Uterus (tissue), 4 donors: ENCODE data around the gene TKFC. TPM values are rescaled to one million over a fixed set of nuclear protein-coding genes. Genes with fewer than 3 reads are reported as not detected.

Source experiments
- DNase-seq, 2 donors: peaks; one replicate each; pipeline ENCODE4 v3.0.0-alpha.2; 2019 to 2020
- H3K27ac ChIP-seq, 2 donors: fragments of 200-600 bp; sonication (generic); 1 replicate in 1 of 2; 2 replicates in 1 of 2; pipeline ENCODE4 v1.5.1; 2016 to 2018
- H3K27me3 ChIP-seq, 2 donors: fragments of 200-600 bp; sonication (generic); one replicate each; pipeline ENCODE4 v1.5.1; 2018 to 2019; ENCODE audit warnings: control low read depth in 1 of 2
- H3K36me3 ChIP-seq, 2 donors: fragments of 200-600 bp; sonication (generic); one replicate each; pipeline ENCODE4 v1.5.1; 2019; ENCODE audit warnings: control low read depth in 1 of 2
- H3K4me1 ChIP-seq, 2 donors: fragments of 200-600 bp; sonication (generic); one replicate each; pipeline ENCODE4 v1.5.1; 2018 to 2019; ENCODE audit warnings: control low read depth in 1 of 2
- H3K4me3 ChIP-seq, 2 donors: fragments of 200-600 bp; sonication (generic); 1 replicate in 1 of 2; 2 replicates in 1 of 2; pipeline ENCODE4 v1.5.1; 2018 to 2019; ENCODE audit warnings: mild to moderate bottlenecking in 1 of 2
- H3K9me3 ChIP-seq, 2 donors: fragments of 200-600 bp; sonication (generic); one replicate each; pipeline ENCODE4 v1.5.1; 2019; ENCODE audit warnings: control low read depth in 1 of 2
- POLR2A ChIP-seq, 2 donors: fragments of 450-650 bp; IDR thresholded peaks; one replicate each; pipeline ENCODE4 v1.6.1; 2016; ENCODE audit warnings: antibody characterized with exemption in 2 of 2, mild to moderate bottlenecking in 1 of 2, moderate library complexity in 1 of 2
- intact Hi-C: fragments of 100-400 bp; cut with DNase I; formaldehyde crosslinking; loops from one replicate; pipeline ENCODE4 v1.15.1; 2023; ENCODE audit warnings: low total_unique reads
- total RNA-seq, 4 donors: library from RNA; depleted of rRNA in 3 of 4; stranded (reverse); fragments of >200 nt in 3 of 4; gene quantifications; one replicate each; pipeline versions ENCODE4 v1.1.0 to v1.2.4, GENCODE V29; 2014 to 2023
- TF ChIP-seq, protein P1 (sequence below), 4 experiments: fragments of 200-600 bp in 2 of 4; fragments of 450-650 bp in 2 of 4; sonication (generic) in 2 of 4; IDR thresholded peaks; one replicate each; pipeline ENCODE4 v1.5.1; 2016 to 2019; ENCODE audit warnings: antibody characterized with exemption in 4 of 4, mild to moderate bottlenecking in 2 of 4, moderate library complexity in 1 of 4
- donor health status: DM: yes; HTN: yes; CAD: no.

TKFC gene
- total RNA-seq, 4 donors from 2014 or later, result 3.6 to 28.5 (median 11.9) TPM

DNA sequence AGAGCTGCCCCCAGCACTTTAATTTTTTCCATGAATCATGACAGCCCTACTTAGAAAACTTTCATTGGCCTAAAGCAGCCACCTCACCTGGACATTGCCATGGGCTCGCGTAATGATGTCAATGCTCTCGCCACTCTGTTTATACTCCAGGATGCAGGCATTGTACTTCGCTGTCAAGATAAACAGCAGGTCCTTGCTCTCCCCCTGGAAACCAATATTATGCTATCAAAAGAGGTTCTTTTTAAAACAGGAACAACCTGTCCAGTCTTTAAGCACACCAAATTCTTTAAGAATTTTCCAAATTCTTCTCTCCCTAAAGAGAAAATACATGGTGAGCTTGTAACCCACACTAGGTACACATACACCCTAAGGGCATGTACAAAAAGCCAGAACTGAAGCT lies 3.2 kb upstream of the TKFC start:
- intact Hi-C loops, result no loop called here
- no peaks in the 10 kb centered on the region for H3K9me3 ChIP-seq
- TF ChIP-seq POLR2A (IDR thresholded peaks at IDR 0.05), result no peak
- TF ChIP-seq, protein P1, sequence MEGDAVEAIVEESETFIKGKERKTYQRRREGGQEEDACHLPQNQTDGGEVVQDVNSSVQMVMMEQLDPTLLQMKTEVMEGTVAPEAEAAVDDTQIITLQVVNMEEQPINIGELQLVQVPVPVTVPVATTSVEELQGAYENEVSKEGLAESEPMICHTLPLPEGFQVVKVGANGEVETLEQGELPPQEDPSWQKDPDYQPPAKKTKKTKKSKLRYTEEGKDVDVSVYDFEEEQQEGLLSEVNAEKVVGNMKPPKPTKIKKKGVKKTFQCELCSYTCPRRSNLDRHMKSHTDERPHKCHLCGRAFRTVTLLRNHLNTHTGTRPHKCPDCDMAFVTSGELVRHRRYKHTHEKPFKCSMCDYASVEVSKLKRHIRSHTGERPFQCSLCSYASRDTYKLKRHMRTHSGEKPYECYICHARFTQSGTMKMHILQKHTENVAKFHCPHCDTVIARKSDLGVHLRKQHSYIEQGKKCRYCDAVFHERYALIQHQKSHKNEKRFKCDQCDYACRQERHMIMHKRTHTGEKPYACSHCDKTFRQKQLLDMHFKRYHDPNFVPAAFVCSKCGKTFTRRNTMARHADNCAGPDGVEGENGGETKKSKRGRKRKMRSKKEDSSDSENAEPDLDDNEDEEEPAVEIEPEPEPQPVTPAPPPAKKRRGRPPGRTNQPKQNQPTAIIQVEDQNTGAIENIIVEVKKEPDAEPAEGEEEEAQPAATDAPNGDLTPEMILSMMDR (IDR thresholded peaks at IDR 0.05), result no peak
- no peaks in the 10 kb centered on the region for H3K36me3 ChIP-seq
- H3K27me3 ChIP-seq, result no peaks in the 10 kb centered on the region
- no peak for DNase-seq
- no peak overlapping the region for H3K4me3 ChIP-seq
- no peak overlapping the region for H3K27ac ChIP-seq
- peaks cover 0 to 12% of the 10 kb centered on the region in 2 donors for H3K4me1 ChIP-seq

DNA sequence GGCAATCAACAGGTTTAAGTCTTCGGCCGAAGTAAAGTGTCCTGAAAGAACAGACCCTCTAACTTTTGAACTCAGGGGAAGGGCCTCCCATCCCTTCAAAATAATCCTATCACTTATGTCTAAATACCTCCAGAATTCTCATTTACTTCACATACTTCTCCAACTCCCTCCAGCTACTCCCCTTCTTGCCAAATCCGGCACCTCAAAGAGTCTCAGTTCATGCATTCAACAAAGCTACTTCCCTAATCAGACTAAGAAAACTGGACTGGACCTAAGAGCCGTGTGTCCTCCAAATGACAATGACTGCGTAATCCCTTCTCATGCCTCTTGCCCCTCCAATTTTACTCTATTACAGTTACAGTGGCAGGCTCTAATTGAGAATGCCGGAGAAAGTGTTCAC lies 1.4 kb upstream of the TKFC start:
- Histone ChIP-seq H3K36me3 (no peaks in the 10 kb centered on the region), H3K4me1 (peaks cover 0 to 21% of the 10 kb centered on the region in 2 donors), H3K4me3 (peak overlapping the region; percentile 67 to 92), H3K27me3 (no peaks in the 10 kb centered on the region), H3K27ac (peak overlapping the region in 1 of 2 donors; percentile 86), H3K9me3 (no peaks in the 10 kb centered on the region)
- intact Hi-C loops, result no loop called here
- DNase-seq, result no peak
- TF ChIP-seq, protein P1 (IDR thresholded peaks at IDR 0.05), result no peak
- no peak for TF ChIP-seq POLR2A (IDR thresholded peaks at IDR 0.05)

DNA sequence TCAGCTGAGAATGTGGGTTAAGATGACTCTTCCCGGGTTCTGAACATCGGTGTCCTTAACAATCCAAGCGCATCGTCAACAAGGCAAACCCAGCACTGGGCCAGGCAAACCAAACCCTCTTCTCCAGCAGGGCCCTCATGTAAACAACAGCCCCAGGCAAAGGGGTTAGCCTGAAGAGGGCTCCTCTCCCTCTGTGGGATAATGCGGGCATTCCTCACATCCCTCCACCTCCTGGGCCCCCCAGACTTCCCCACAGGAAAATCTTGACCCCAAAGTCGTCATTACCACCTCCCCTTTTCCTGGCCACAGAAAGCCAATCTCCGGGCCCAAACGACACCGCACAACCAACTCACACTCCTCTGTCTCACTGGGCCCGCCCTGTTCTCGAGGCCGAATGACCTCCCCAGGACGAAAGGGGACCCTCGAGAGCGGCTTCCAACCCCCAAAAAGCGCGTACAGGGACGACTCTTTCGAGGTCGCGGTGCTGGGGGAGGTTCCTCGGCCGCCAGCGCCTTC lies 689 bp upstream of the TKFC start:
- Histone ChIP-seq H3K36me3 (no peaks in the 10 kb centered on the region), H3K9me3 (no peaks in the 10 kb centered on the region), H3K4me1 (peaks cover 0 to 21% of the 10 kb centered on the region in 2 donors), H3K4me3 (peak overlapping the region; percentile 67 to 92), H3K27me3 (no peaks in the 10 kb centered on the region), H3K27ac (peak overlapping the region; percentile 86 to 93)
- DNase-seq, result no peak
- TF ChIP-seq, protein P1 (IDR thresholded peaks at IDR 0.05), result no peak
- TF ChIP-seq POLR2A (IDR thresholded peaks at IDR 0.05), result no peak
- intact Hi-C loops, result no loop called here

DNA sequence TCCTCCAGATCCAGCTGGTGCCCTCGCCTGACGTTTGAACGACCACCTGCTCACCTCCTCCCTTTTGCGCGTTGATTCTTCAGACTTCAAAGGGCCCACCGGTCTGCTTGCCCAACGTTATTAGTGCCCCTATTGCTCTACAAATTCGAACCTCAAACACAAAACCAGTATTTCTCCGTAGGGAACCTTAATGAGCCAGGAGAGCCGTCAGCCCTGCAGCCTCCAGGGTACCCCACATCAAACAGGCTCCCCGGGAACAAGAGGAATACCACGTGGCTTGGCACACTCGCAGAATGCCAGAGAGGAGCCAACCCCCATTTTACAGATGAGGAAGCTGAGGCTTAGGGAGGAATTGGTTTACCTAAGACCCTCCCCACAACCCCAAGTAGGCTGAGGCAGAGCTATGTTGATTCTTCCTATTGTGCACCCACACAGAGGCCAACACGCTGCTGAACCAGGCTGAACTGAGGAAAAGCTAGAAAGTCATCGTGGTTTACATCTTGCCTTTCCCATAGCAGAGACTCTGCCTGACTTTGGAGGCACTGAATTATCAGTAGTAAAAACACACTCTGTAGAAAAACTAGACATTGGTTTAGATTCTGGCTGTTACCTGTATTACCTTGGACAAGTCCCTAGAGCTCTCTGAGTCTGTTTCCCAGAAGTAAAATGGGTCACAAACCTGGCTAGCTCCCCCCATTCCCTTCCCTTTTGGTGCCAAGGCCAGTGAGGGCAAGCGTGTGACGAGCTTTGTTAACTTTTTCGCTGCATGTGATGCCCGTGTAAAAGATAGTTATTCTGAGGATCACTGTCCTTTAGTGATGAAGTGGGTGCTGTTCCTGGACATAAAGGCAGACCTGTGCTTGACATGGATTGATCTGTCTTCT lies 764 bp downstream of the TKFC start:
- H3K36me3 ChIP-seq, result no peaks in the 10 kb centered on the region
- H3K9me3 ChIP-seq, result no peaks in the 10 kb centered on the region
- no peaks in the 10 kb centered on the region for H3K27me3 ChIP-seq
- TF ChIP-seq, protein P1 (IDR thresholded peaks at IDR 0.05), result no peak
- no peak for TF ChIP-seq POLR2A (IDR thresholded peaks at IDR 0.05)
- peak overlapping the region; percentile 67 to 92 for H3K4me3 ChIP-seq
- intact Hi-C loops, result no loop called here
- H3K4me1 ChIP-seq, result peaks cover 0 to 21% of the 10 kb centered on the region in 2 donors
- DNase-seq, result no peak
- H3K27ac ChIP-seq, result peak overlapping the region; percentile 86 to 93
